Glomerular endothelial cell (primary cell): Measurements from ENCODE around the gene FBLN2. TPM values are rescaled to one million over a fixed set of nuclear protein-coding genes. Genes with fewer than 3 reads are reported as not detected.

Experiments
- DNase-seq: peaks from one replicate; pipeline ENCODE4 v3.0.0-alpha.2; 2011; ENCODE audit warnings: low read depth, low spot score; ENCODE audit errors: extremely low read depth
- total RNA-seq: library from RNA; depleted of rRNA; stranded (reverse); fragments of >200 nt; gene quantifications from 2 replicates; pipeline ENCODE4 v1.2.3, GENCODE V29; 2015

Gene FBLN2
- total RNA-seq, 1 donor from 2014 or later = 14.2 TPM

DNA sequence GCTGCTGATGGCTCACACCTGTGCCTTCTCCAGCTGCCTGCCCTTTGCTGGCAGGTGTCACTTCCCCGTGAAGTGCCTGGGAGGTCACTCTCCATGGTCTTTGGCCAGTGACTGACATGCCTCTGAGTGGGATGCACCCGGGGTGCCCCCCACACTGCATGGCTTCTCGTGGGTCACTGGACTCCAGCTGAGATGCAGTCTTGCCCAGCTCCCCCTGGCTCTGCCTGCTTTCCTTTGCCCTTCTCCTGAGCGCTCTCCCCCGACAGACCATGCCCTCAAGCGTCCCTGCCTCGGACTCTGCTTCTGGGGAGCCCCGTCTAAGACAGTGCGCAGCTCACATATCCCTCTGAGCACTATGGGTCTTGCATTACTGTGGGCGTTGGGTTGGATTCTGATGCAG lies 14.4 kb downstream of the FBLN2 start:
- DNase-seq = no peak

DNA sequence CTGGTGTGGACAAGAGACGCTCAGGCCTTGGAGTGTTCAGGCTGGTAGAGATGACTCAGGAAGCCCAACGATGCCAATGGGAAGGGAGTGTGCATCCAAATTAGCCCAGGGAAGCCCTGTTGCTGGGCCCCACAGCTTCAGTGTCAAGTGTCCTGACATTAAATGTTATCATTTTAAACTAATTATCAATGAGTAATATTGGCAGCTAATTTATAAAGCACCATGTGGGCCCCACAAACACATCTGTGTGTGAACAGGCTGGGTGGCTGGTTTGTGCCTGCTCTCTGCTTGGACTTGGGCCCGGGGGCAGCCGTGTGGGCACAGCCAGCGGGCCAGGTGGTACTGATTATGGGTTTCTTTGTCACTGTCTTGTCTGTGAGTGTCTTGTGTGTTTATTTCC lies 15.0 kb downstream of the FBLN2 start:
- DNase-seq = no peak

DNA sequence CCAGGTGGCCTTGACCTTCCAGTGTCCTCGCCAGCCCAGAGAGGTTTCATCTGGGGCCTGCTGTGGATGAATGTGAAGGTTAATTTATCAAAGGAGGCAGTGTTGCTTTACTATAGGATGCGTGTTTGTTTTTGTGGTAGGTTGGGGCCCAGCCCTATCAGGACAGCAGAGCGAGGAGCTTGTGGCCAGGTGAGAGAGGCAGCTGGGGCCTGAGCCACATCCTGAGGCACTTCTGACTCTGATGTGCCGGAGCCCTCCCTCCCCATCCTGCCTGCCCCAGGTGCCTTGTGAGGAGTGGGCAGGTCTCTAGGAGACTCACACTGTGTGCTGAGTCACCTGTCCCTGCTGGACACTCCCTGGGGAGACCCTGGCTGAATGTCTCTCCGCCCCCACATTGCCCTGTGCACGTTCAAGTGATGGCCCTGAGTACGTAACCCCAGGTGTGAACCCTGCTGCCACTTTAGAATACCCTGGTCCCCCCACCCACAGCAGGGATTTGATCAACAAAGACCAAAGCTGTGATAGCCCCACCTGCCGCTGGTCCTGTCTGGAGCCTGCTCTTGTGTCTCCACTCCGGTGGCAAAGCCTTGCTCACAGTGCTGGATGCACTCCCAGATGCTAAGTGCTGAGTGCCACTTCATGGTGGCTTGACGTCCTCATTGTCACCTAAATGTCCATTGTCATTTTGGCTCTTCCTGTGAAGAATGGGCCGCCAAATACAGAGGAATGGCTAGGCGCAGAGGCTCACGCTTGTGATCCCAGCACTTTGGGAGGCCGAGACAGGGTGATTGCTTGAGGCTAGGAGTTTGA lies 16.0 kb downstream of the FBLN2 start:
- DNase-seq = no peak

DNA sequence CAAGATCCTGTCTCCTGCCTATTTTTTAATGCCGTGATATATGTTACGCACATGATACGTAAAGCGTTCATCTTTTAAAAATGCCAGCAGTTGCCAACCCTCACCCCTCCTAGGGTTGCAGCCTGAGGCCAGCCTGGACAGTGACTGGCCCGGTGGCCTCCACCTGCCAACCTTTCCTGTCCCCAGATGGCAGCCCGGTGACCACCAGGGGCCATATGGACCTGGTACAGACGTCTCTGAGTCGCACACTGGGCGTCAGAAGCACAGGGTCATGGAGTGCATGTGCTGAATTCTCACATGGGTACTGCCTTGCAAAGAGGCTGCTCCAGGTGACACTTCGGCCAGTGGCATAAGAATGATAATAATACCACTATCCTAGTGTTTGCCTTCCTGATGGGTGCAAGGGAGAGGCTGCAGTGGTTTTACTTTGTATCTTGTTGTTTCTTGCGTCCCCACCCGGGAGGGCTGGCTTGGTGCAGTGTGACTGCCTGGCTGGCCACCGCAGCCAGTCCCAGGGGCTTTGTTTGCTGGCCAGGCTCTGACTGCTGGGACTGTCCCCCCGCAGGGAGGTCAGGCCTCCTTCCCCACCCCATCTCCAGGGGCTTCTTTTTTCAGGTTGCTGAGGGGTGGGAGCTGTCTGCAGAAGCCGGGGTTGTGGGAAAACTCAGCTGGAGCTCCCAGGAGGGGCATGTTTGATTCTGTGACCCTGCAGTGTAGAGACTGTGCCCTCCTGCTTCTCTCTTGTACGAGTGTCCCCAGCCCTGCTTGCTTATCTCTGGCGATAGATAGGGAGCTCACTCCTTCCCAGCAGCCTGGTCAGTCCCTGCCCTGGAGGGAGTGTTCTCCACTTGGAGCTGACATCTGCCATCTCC lies 16.9 kb downstream of the FBLN2 start:
- DNase-seq = no peak

DNA sequence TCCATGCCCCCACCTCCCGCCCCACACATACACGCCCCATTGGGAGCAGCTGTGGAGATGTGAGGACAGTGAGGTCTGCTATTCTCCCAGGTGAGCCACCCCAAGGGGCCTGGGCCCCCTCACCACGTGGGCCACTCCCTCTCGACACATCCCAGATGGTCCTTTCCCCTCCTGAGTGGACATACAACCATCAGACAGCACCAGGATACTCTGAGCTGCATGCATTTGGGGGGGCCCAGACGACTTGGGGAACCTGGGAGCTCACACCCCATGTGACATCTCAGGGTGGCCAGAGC lies 17.5 kb downstream of the FBLN2 start:
- no peak for DNase-seq

DNA sequence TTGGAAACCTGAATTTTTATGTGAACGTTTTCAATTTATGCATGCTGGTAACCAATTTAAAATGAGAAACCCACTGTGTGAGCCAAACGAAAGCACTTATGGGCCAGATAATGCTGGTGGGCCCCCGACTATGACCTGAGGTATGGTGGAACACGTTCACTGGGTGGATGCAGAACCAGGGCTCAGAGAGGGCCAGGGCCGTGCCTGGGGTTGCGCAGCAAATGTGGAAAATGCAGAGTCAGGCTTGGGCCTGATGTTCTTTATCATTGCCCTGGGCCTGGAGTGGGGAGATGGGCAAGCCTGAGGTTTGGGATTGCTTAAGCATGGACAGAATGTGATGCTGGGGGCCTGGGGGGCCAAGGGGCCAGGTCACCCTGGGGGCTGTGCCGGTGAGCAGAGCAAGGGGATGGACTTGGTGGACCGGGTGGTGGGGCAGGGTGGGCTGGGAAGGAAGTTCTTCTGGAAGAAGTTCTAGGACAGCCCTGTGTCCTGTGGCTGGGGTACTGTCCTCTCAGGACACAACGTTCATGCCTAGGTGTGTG lies 17.9 kb downstream of the FBLN2 start:
- DNase-seq = no peak

DNA sequence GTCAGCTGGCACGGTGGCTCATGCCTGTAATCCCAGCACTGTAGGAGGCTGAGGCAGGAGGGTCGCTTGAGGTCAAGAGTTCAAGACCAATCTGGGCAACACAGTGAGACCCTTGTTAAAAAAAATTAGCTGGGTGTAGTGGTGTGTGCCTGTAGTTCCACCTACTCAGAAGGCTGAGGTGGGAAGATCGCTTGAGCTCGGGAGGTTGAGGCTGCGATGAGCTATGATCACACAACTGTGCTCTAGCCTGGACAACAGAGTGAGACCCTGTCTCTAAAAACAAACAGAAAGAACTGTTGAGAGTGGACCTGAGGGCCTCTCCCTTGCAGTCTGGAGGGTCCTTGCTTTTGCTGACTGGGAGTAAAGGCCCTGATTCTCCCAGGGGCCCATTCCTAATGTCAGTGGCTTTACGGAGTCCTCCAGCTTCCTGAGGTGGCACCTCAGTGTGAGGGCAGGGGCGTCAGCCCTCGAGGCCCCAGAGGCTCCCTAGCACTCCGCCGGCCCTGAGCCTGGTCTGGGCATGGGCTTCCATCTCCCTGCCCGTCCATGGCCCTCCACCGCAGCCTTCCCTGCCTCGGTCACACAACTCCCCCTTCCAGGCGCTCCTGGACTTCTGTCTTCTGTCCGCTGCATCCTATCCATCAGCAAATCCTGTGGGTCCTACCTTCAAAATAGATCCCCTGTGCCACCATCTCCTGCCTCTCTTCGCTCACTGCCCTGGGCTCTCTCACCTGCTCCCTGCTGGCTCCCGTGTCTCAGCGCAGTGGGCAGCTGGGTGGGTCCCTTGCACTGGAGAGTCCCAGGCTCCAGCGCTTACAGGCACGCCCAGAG lies 19.0 kb downstream of the FBLN2 start:
- no peak for DNase-seq

DNA sequence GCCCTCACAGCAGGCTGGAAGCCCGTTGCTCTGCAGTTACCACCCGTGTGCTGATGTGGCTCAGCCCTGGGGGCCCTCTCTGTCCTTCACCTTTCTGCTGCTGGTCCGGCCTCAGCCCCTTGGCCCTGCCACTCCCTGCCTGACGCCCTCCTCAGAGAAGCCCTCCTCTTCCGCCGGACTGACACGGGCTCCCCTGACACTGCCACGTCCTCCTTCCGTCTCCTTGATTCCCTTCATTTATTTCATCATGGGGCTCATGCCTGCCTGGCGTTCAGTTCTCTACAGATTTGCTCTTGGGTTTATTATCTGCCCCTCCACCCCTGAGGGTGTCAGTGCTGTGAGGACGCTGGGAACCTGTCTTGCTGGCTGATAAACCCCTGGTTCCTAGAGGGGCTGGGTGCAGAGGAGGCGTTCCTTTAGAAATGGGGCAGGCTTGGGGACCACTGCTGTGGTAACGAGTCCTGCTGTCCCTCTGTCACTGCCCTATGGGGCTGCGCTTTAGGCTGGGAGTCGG lies 19.6 kb downstream of the FBLN2 start:
- no peak for DNase-seq

DNA sequence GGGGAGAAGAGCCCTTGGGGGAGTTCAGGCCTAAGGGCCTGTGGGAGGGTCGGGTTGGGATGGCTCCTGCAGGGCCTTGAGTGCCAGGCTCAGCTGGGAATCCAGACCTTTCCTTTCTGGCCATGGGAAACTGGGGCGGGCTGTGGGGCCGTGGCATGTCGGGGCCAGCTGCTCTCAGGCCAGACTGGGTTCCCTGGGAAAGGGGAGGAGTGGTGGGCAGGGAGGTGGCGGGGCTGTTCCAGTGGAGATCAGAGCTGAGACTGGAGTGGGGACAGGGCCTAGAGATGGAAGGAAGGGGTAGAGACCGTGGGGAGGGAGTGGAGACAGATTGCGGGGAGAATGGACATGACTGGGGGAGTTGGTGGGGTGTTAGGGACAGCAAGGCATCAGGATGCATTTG lies 20.3 kb downstream of the FBLN2 start:
- no peak for DNase-seq

DNA sequence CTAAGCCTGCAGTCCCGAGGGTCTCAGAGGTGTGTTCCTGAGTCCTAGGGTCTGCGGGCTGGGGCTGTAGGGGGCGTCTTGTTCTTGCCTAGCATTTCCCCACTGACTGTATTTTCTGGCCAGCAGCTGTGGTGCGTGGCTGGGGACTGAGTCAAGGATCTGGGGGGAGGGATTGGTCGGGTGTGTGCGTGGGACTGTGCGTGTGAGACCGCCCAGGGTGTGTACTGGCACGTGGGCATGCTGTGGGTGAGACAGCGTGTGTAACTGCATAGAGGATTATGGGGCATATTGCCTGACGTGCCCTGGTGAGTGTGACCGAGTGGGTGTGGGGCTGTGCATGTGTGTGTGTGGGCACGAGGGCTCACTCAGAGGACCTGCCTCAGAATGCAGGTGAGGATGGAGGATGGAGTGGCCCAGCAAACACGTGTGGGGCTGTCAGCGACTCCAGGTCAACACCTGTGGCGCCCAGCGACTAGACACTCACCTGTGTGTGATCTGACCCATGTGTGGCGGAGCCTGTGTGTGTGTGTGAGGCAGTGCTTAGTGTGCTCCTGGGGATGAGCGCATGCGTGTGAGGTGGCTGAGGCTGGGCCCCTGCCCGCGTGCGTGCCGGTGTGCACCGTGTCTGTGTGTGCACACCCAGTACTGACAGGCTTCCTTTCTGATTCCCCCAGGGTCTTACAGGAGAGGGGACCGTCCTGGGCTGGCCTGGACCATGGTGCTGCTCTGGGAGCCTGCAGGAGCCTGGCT lies 20.9 kb downstream of the FBLN2 start:
- DNase-seq = no peak

DNA sequence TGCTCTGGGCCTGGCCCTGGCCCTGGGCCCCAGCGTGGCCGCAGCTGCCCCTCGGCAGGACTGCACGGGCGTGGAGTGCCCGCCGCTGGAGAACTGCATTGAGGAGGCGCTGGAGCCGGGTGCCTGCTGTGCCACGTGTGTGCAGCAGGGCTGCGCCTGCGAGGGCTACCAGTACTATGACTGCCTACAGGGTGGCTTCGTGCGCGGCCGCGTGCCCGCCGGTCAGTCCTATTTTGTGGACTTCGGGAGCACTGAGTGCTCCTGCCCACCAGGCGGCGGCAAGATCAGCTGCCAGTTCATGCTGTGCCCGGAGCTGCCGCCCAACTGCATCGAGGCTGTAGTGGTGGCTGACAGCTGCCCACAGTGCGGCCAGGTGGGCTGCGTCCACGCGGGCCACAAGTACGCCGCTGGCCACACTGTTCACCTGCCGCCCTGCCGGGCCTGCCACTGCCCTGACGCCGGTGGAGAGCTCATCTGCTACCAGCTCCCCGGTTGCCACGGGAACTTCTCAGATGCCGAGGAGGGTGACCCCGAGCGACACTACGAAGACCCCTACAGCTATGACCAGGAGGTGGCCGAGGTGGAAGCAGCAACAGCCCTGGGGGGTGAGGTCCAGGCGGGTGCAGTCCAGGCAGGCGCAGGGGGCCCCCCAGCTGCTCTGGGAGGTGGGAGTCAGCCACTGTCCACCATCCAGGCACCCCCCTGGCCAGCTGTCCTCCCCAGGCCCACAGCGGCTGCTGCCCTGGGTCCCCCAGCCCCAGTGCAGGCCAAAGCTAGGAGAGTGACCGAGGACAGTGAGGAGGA lies 21.7 kb downstream of the FBLN2 start:
- DNase-seq = no peak

DNA sequence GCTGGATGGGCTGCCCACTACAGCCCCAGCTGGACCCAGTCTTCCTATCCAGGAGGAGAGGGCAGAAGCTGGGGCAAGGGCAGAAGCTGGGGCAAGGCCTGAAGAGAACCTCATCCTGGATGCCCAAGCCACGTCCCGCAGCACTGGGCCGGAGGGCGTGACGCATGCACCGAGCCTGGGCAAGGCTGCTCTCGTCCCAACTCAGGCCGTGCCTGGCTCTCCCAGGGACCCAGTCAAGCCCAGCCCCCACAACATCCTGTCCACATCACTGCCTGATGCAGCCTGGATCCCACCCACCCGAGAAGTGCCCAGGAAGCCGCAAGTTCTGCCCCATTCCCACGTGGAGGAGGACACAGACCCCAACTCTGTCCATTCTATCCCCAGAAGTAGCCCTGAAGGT lies 22.3 kb downstream of the FBLN2 start:
- DNase-seq = no peak

DNA sequence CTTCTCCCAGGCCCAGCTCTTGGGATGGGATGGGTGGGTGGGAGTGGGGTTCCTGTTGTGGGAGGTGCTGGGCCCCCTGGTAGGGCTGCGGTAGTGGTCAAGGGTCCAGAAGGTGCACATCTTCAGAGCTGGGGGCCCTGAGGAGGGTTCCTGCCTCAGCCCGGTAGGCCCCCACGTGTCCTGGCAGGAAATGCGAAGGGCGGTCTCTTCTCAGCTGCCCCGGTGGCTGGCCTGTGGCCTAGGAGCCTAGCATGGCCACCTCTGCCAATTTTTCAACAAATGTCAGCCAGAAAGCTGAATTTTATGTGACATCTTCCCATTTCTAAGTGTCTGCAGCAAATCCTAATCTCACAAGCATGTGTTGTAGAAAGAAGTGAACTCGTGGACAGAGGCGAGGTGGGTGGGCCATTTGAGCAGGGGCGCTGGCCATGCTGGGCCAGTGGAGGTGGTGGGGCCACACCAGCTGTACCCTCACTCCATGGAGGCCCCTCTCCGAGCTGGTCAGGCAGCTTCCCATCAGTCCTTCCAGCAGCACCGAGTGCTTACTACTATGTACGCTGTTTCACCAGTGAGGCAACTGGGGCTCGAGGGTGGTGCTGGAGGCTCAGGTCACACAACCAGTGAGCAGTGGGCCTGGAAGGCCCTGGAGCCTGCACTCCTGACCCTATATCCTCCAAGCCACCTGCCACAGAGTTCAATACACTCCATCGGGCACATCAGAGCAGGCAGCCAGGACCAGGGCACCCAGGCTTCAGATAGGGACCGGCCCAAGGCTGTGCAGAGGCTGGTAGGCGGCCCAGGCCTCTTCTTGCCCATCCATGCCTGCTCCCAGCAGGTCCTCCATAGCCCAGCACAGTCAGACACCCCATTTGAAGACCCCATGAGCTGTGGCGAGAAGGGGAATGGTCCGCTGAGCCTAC lies 23.2 kb downstream of the FBLN2 start:
- no peak for DNase-seq

DNA sequence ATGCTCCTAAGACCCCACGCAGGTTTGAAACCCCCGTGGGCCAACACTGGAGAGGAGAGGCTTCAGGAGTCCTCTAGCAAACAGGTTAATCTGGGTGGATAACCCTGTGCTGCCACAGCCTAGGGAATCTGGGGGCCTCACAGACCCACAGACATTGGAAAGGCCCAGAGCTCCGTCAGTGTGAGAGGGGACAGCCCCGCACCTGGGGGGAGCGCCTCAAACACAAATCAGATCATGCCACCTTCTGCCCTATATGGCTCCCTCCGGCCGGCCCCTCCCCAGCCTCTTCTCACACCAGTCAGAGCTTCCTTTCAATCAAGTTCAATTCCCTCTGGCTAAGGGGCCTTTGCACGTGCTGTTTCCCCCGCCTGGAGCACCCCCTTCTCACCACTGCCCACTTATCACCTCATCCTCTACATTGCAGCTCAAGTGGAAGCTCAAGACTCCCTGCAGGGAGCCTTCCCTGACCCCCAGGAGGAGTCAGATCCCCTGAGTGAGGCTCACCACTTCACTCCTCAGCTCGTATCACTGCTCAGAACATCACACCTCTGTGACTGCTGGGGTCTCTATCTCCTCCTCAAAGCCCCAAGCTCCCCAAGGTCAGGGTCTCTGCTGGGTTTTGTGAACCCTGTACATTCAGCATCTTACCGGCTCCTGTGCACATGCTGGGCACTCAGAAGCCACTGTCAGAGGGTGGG lies 24.1 kb downstream of the FBLN2 start:
- no peak for DNase-seq

DNA sequence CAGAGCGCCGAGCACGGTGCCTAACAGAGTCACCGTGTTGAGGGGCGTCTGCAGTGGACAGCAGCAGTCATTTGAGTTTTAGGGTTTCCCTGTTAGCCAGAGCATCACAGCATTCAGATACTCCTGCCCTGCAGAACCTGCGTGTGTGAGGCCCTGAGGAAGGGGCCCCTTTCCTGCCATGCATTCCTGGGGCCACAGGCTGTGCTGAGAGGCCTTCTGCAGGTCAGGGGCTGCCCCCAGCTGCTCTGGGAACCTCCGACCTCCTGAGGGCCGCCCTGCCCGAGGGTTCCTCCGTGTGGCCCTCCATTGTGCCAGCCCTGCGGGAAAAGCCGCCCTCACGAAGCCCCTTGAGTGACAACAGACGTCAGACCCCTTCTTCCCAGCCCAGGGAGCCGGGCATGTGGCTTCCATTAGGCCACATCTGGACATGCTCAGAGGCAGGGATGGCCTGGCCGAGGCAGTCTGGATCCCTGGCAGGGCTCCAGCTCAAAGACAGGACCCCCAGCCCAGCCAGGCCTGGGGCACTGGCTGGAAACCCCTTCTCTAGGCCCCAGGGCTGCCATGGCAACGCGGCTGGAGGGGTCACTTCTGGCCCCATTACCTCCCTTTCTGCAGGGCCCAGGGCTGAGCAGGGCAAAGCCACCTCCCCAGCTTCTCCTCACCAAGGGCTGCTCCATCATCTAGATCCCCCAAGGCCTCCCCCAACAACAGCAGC lies 25.3 kb downstream of the FBLN2 start:
- no peak for DNase-seq

DNA sequence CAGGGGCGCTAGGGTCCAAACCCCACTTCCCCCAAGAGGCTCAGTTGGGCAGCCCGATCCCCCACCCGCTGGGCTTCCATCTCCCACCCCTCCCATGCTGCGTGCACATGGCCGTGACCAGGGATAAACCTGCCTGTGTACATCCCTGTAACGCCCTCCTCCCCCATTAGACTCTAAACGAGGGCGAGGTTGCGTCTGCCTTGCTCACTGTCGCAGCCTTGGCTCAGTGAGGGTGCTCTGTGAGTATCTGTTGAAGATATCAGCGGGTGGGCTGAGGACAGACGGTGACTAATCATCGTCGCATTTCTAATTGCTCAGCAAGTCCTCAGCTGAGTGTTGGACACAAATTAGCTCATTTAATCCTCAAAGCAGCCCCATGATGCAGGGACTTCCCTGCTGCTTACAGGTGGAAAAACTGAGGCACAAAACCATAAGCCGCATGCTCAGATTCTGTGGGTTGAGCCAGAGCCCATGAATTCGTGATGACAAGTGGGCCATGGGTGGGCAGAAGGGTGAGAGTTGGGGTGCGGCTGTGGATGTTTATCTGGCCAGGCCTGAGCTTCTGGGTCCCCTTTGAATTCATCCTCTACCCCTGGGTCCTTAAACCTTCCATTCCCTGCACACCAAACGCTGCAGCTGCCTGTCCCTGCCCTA lies 26.0 kb downstream of the FBLN2 start:
- no peak for DNase-seq
